ENCODE results near the gene TOPBP1. TPM values are rescaled to one million over a fixed set of nuclear protein-coding genes. Genes with fewer than 3 reads are reported as not detected.
"Not testable (repeated sequence)": the region's sequence is repeated elsewhere in the genome, so short reads cannot be mapped to it uniquely, and the experiment has no call there.

Gene TOPBP1
- total RNA-seq, 1 donor from 2014 or later = 27.0 TPM

- no peak for DNase-seq (ENCODE audit: low read depth)
- TF ChIP-seq CTCF (IDR thresholded peaks at IDR 0.05; ENCODE audit: insufficient read depth, low read length, poor library complexity, severe bottlenecking) = no peak
- Histone ChIP-seq H3K36me3 (ENCODE audit: control insufficient read depth, insufficient read depth, low read length) (no peaks in the 10 kb centered on the region), H3K27me3 (ENCODE audit: control insufficient read depth, insufficient read depth, low read length) (peaks cover 13% of the 10 kb centered on the region), H3K4me3 (ENCODE audit: low read depth, low read length) (no peak overlapping the region)
These were observed 8.8 kb upstream of the TOPBP1 start for GRCh38 chr3:133670525-133670995.

GRCh38 chr3:133669949-133670524 is 8.3 kb upstream of the TOPBP1 start:
- no peaks in the 10 kb centered on the region for H3K36me3 ChIP-seq (ENCODE audit: control insufficient read depth, insufficient read depth, low read length)
- no peak overlapping the region for H3K4me3 ChIP-seq (ENCODE audit: low read depth, low read length)
- no peak for TF ChIP-seq CTCF (IDR thresholded peaks at IDR 0.05; ENCODE audit: insufficient read depth, low read length, poor library complexity, severe bottlenecking)
- no peak for DNase-seq (ENCODE audit: low read depth)
- H3K27me3 ChIP-seq (ENCODE audit: control insufficient read depth, insufficient read depth, low read length) = peaks cover 11% of the 10 kb centered on the region

- DNase-seq (ENCODE audit: low read depth) = no peak
- Histone ChIP-seq H3K27me3 (ENCODE audit: control insufficient read depth, insufficient read depth, low read length) (no peaks in the 10 kb centered on the region), H3K4me3 (ENCODE audit: low read depth, low read length) (no peak overlapping the region), H3K36me3 (ENCODE audit: control insufficient read depth, insufficient read depth, low read length) (no peaks in the 10 kb centered on the region)
- TF ChIP-seq CTCF (IDR thresholded peaks at IDR 0.05; ENCODE audit: insufficient read depth, low read length, poor library complexity, severe bottlenecking) = no peak
These were observed 5.4 kb upstream of the TOPBP1 start for GRCh38 chr3:133667118-133667517.

DNA sequence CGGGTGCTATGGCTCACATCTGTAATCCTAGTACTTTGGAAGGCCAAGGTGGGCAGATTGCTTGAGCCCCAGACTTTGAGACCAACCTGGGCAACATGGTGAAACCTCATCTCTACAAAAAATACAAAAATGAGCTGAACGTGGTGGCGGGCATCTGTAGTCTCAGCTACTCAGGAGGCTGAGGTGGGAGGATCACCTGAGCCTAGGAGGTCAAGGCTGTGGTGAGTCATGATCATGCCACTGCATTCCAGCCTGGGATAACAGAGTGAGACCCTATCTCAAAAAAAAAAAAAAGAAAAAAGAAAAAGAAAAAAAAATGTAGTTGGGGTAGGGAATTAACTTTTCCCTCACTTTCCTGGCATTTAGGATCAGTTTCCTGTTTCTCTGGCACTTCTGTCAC is 3.4 kb upstream of the TOPBP1 start:
- H3K27me3 ChIP-seq (ENCODE audit: control insufficient read depth, insufficient read depth, low read length); H3K36me3 ChIP-seq (ENCODE audit: control insufficient read depth, insufficient read depth, low read length); DNase-seq (ENCODE audit: low read depth): not testable (repeated sequence)

DNA sequence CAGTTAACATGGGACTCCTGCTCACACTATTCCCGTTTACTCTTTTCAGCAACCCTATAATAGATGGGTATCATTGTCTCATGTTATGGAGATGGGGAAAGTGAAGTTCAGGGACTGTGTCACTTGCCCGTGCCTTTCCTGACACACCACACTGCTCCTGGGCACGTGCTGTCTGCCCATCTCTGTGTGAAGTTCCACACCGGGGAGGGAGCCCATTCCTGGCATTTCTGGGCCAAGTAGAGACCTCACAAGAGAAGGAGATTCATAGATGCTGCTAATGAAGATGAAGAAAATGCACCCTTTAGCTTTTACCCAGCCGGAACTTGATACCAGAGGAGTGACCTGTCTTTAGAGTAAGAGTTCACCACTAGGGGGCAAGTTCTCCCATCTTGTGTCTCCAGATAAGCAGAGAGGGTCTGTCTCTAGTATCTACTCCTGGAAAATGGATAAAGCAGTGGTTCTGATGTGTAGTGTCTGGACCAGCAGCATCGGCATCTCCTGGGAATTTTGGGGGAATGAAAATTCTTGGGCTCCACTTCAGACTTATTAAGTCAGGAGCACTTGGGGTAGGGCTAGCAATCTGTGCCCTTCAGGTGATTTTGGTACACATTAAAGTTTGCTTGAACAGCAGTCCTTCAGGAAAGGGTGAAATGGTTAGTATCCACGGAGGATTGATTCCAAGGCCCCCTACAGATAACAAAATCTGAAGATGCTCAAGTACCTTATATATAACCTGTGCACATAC is 2.0 kb upstream of the TOPBP1 start:
- peak; percentile 1 for DNase-seq (ENCODE audit: low read depth)
- no peak overlapping the region for H3K4me3 ChIP-seq (ENCODE audit: low read depth, low read length)

More for the DNA sequence above, 3.4 kb upstream of the TOPBP1 start:
- H3K4me3 ChIP-seq (ENCODE audit: low read depth, low read length) = not testable (repeated sequence)

More for the DNA sequence above, 2.0 kb upstream of the TOPBP1 start:
- H3K27me3 ChIP-seq (ENCODE audit: control insufficient read depth, insufficient read depth, low read length) = no peaks in the 10 kb centered on the region
- TF ChIP-seq CTCF (IDR thresholded peaks at IDR 0.05; ENCODE audit: insufficient read depth, low read length, poor library complexity, severe bottlenecking) = peak; percentile 77
- H3K36me3 ChIP-seq (ENCODE audit: control insufficient read depth, insufficient read depth, low read length) = no peaks in the 10 kb centered on the region

Measured in kidney epithelial cell (primary cell).